Fibroblast of lung (primary cell): Measurements from ENCODE around the gene RNF157. TPM values are rescaled to one million over a fixed set of nuclear protein-coding genes. Genes with fewer than 3 reads are reported as not detected.

Source experiments
- DNase-seq, 2 donors: peaks; one replicate each; pipeline versions ENCODE4 v3.0.0 to v3.0.0-alpha.2; 2010; ENCODE audit warnings: low read depth in 2 of 2
- H2AFZ ChIP-seq: 2 replicates; pipeline ENCODE4 v1.5.1; 2012; ENCODE audit warnings: low read length, control low read depth, inconsistent platforms
- H3K27ac ChIP-seq: 2 replicates; pipeline ENCODE4 v1.5.1; 2011; ENCODE audit warnings: low read length, control low read depth; ENCODE audit not compliant: insufficient read depth
- H3K27me3 ChIP-seq: 2 replicates; pipeline ENCODE4 v1.5.1; 2011; ENCODE audit warnings: mild to moderate bottlenecking, low read length; ENCODE audit not compliant: control insufficient read depth, insufficient read depth
- H3K36me3 ChIP-seq: 2 replicates; pipeline ENCODE4 v1.5.1; 2011; ENCODE audit warnings: low read length; ENCODE audit not compliant: control insufficient read depth, insufficient read depth
- H3K4me1 ChIP-seq: 2 replicates; pipeline ENCODE4 v1.5.1; 2011; ENCODE audit warnings: low read length; ENCODE audit not compliant: control insufficient read depth, insufficient read depth; ENCODE audit errors: extremely low read depth
- H3K4me2 ChIP-seq: 2 replicates; pipeline ENCODE4 v1.5.1; 2011; ENCODE audit warnings: low read length, control low read depth; ENCODE audit not compliant: insufficient read depth; ENCODE audit errors: extremely low read depth
- H3K4me3 ChIP-seq, 4 experiments: fragments of 200-600 bp in 1 of 4; sonication (generic) in 1 of 4; replicated peaks in 1 of 4; 2 replicates each; pipeline ENCODE4 v1.5.1; 2011 to 2016; ENCODE audit warnings: low read length in 4 of 4, low read depth in 3 of 4, mild to moderate bottlenecking in 3 of 4, control low read depth in 2 of 4, inconsistent platforms in 1 of 4, mixed read lengths in 1 of 4; ENCODE audit not compliant: insufficient read depth in 1 of 4; ENCODE audit errors: control extremely low read depth in 1 of 4
- H3K79me2 ChIP-seq: 2 replicates; pipeline ENCODE4 v1.5.1; 2012; ENCODE audit warnings: mild to moderate bottlenecking, low read length, inconsistent platforms; ENCODE audit not compliant: control insufficient read depth, insufficient read depth
- H3K9ac ChIP-seq: 2 replicates; pipeline ENCODE4 v1.5.1; 2011; ENCODE audit warnings: mild to moderate bottlenecking, low read length, control low read depth; ENCODE audit not compliant: insufficient read depth
- H3K9me3 ChIP-seq: 2 replicates; pipeline ENCODE4 v1.5.1; 2012; ENCODE audit warnings: low read depth, low read length; ENCODE audit not compliant: control insufficient read depth, insufficient read depth
- H4K20me1 ChIP-seq: 2 replicates; pipeline ENCODE4 v1.5.1; 2011; ENCODE audit warnings: low read length; ENCODE audit not compliant: control insufficient read depth, insufficient read depth; ENCODE audit errors: extremely low read depth
- EZH2 ChIP-seq: IDR thresholded peaks from 2 replicates; pipeline ENCODE4 v1.5.1; 2012; ENCODE audit warnings: low read length, control low read depth, mild to moderate bottlenecking; ENCODE audit errors: missing control alignments
- polyA plus RNA-seq, 2 donors: library from polyadenylated mRNA; depleted of rRNA in 1 of 2; stranded (reverse) in 1 of 2; unstranded in 1 of 2; fragments of >200 nt; gene quantifications; 2 replicates each; pipeline ENCODE4 v1.2.1, GENCODE V29; 2011 to 2012; ENCODE audit warnings: missing spikeins in 1 of 2
- total RNA-seq: library from RNA; depleted of rRNA; stranded (reverse); fragments of >200 nt; gene quantifications from 2 replicates; pipeline ENCODE4 v1.2.1, GENCODE V29; 2014
- TF ChIP-seq, protein P1 (sequence below), 2 donors: IDR thresholded peaks in 1 of 2; conservative IDR thresholded peaks in 1 of 2; 1 replicate in 1 of 2; 2 replicates in 1 of 2; pipeline ENCODE4 v1.5.1; 2011 to 2012; ENCODE audit warnings: low read length in 2 of 2, control low read depth in 1 of 2, inconsistent platforms in 1 of 2, low read depth in 1 of 2, mild to moderate bottlenecking in 1 of 2

The RNF157 gene
- total and polyA plus RNA-seq, 2 donors (not counting 1 experiment from before 2014, with no cell fraction given), result 2.0 to 3.1 TPM

DNA sequence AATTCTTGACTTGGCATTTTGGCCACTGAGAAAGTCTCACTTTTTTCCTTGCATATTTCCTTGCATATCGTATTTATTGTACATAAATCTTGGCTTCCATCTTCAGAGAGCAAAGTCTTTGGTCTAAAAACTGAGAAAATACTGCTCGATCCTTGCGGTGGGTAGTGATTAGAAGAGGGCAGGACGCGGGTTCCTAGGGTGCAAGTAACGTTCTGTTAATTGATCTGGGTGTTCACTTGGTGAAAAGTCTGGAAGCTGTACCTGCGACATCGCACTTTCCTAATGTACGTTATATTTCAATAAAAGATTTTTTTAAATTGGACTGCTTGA, 24.1 kb upstream of the RNF157 start:
- no peak for DNase-seq
- peaks cover 14% of the 10 kb centered on the region for H3K4me1 ChIP-seq
- peak overlapping the region; percentile 57 for H3K4me2 ChIP-seq
- no peaks in the 10 kb centered on the region for H4K20me1 ChIP-seq
- no peaks in the 10 kb centered on the region for H3K27me3 ChIP-seq
- peak overlapping the region; percentile 75 for H3K27ac ChIP-seq
- TF ChIP-seq, protein P1, sequence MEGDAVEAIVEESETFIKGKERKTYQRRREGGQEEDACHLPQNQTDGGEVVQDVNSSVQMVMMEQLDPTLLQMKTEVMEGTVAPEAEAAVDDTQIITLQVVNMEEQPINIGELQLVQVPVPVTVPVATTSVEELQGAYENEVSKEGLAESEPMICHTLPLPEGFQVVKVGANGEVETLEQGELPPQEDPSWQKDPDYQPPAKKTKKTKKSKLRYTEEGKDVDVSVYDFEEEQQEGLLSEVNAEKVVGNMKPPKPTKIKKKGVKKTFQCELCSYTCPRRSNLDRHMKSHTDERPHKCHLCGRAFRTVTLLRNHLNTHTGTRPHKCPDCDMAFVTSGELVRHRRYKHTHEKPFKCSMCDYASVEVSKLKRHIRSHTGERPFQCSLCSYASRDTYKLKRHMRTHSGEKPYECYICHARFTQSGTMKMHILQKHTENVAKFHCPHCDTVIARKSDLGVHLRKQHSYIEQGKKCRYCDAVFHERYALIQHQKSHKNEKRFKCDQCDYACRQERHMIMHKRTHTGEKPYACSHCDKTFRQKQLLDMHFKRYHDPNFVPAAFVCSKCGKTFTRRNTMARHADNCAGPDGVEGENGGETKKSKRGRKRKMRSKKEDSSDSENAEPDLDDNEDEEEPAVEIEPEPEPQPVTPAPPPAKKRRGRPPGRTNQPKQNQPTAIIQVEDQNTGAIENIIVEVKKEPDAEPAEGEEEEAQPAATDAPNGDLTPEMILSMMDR (conservative IDR thresholded peaks at IDR 0.05 in 1 of 2, IDR thresholded peaks at IDR 0.05 in 1 of 2; ENCODE audit: low read depth in 1 of 2, low read length in 2 of 2), result no peak
- no peak for TF ChIP-seq EZH2
- peaks cover under 1% of the 10 kb centered on the region for H3K36me3 ChIP-seq
- H3K9me3 ChIP-seq, result no peaks in the 10 kb centered on the region
- no peak overlapping the region for H3K9ac ChIP-seq
- peak overlapping the region; percentile 1 for H2AFZ ChIP-seq
- H3K79me2 ChIP-seq, result peaks cover 31% of the 10 kb centered on the region
- H3K4me3 ChIP-seq, result peak overlapping the region in 2 of 4 experiments; percentile 29 to 32

DNA sequence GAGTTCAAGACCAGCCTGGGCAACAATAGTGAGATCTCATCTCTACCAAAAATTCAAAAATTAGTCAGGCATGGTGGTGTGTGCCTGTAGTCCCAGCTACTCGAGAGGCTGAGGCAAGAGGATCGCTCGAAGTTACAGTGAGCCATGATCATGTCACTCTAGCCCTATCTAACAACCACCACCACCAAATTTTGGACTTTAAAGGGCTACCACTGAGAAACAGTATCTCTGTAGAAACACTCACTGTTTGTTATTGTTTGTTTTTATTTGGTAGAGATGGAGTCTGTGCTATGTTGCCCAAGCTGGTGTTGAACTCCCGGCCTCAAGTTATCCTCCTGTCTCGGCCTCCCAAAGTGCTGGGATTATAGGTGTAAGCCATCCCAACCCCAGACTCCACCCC, 23.6 kb upstream of the RNF157 start:
- DNase-seq, result no peak
- Histone ChIP-seq H3K4me3 (no peak overlapping the region), H3K9me3 (no peaks in the 10 kb centered on the region), H3K9ac (no peak overlapping the region), H3K36me3 (no peaks in the 10 kb centered on the region), H3K4me1 (peaks cover 14% of the 10 kb centered on the region), H3K4me2 (no peak overlapping the region), H3K27ac (peak overlapping the region; percentile 75), H2AFZ (no peak overlapping the region), H4K20me1 (no peaks in the 10 kb centered on the region), H3K79me2 (peaks cover 26% of the 10 kb centered on the region), H3K27me3 (no peaks in the 10 kb centered on the region)
- TF ChIP-seq EZH2, result no peak
- TF ChIP-seq, protein P1 (conservative IDR thresholded peaks at IDR 0.05 in 1 of 2, IDR thresholded peaks at IDR 0.05 in 1 of 2; ENCODE audit: low read depth in 1 of 2, low read length in 2 of 2), result no peak

DNA sequence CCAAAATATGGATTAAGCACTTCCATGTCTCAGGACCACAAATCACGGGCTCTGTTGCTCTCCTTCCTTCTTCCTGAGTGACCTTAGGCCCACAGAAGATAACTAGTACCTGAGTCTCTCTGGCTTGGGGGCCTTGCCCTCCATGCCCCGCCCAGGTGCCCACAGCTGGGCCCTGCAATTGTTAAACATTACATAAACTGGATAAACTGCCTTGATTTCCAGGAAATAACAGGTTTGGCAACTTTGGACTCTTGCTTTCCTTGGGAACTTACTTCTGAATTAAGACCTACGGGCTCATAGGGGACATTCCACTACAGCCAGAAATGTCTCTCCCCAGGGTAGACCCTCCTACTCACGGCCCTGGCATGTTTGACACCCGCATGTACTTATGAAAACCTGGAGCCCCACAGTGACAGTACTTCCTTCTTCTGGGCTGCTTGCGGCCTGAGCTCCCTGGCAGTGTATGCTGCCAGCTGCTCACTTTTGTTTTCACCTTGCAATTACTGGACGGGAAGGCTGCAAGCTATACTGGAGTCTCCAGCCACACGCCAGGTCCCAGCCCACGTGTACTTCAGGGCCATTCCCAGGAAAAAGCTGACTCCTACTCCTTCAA, 22.5 kb upstream of the RNF157 start:
- H3K27ac ChIP-seq, result no peak overlapping the region

More for the DNA sequence above, 22.5 kb upstream of the RNF157 start:
- Histone ChIP-seq H3K27me3 (no peaks in the 10 kb centered on the region), H3K36me3 (no peaks in the 10 kb centered on the region), H3K4me2 (no peak overlapping the region), H3K4me3 (no peak overlapping the region), H4K20me1 (no peaks in the 10 kb centered on the region), H2AFZ (no peak overlapping the region), H3K4me1 (peaks cover 9% of the 10 kb centered on the region), H3K9me3 (no peaks in the 10 kb centered on the region), H3K79me2 (peaks cover 18% of the 10 kb centered on the region), H3K9ac (no peak overlapping the region)
- DNase-seq, result peak in 1 of 2 donors; percentile 46
- no peak for TF ChIP-seq EZH2
- TF ChIP-seq, protein P1 (conservative IDR thresholded peaks at IDR 0.05 in 1 of 2, IDR thresholded peaks at IDR 0.05 in 1 of 2; ENCODE audit: low read depth in 1 of 2, low read length in 2 of 2), result no peak
